GM18517 (cell line): ENCODE measurements around the gene ANXA1.

Source experiments
- ATAC-seq: cut with Tn5 transposase; IDR thresholded peaks from one replicate; pipeline ENCODE4 v1.9.1; 2021; ENCODE audit warnings: mild to moderate bottlenecking, moderate library complexity; ENCODE audit not compliant: unreplicated experiment

Gene ANXA1

GRCh38 chr9:73151653-73152542 is at the start of gene ANXA1:
Gene ANXA1 (plus strand): TSS chr9:73151865. CDS start chr9:73158536, 6,671 bp downstream.
- ATAC-seq: no peak

GRCh38 chr9:73104342-73104741 is 47.3 kb upstream of the ANXA1 start:
- ATAC-seq: no peak

- no peak for ATAC-seq
These were observed 46.7 kb upstream of the ANXA1 start for GRCh38 chr9:73104921-73105320.

GRCh38 chr9:73107489-73108069 is 44.1 kb upstream of the ANXA1 start:
- ATAC-seq: peak; percentile 90

GRCh38 chr9:73114058-73114457 is 37.6 kb upstream of the ANXA1 start:
- ATAC-seq: no peak

- ATAC-seq: no peak
These were observed 36.7 kb upstream of the ANXA1 start for GRCh38 chr9:73114958-73115357.

GRCh38 chr9:73116031-73116430 is 35.6 kb upstream of the ANXA1 start:
- no peak for ATAC-seq

- no peak for ATAC-seq
These were observed 34.8 kb upstream of the ANXA1 start for GRCh38 chr9:73116880-73117279.

- ATAC-seq: no peak
These were observed 33.4 kb upstream of the ANXA1 start for GRCh38 chr9:73118286-73118685.

GRCh38 chr9:73118898-73119554 is 32.6 kb upstream of the ANXA1 start:
- no peak for ATAC-seq

- no peak for ATAC-seq
These were observed 30.2 kb upstream of the ANXA1 start for GRCh38 chr9:73121375-73121935.

GRCh38 chr9:73125651-73126050 is 26.0 kb upstream of the ANXA1 start:
- no peak for ATAC-seq

- ATAC-seq: no peak
These were observed 21.6 kb upstream of the ANXA1 start for GRCh38 chr9:73129941-73130685.

- no peak for ATAC-seq
These were observed 20.2 kb upstream of the ANXA1 start for GRCh38 chr9:73131461-73131860.

GRCh38 chr9:73132034-73132776 is 19.5 kb upstream of the ANXA1 start:
- peak; percentile 97 for ATAC-seq

- no peak for ATAC-seq
These were observed 18.5 kb upstream of the ANXA1 start for GRCh38 chr9:73133022-73133651.

- peak; percentile 40 for ATAC-seq
These were observed 17.7 kb upstream of the ANXA1 start for GRCh38 chr9:73133921-73134407.

- no peak for ATAC-seq
These were observed 16.3 kb upstream of the ANXA1 start for GRCh38 chr9:73135394-73135793.

GRCh38 chr9:73137286-73137899 is 14.3 kb upstream of the ANXA1 start:
- no peak for ATAC-seq
